Measurements from ENCODE around the gene GINS2. TPM values are rescaled to one million over a fixed set of nuclear protein-coding genes. Genes with fewer than 3 reads are reported as not detected.

GINS2 gene
- total RNA-seq, 1 donor from 2014 or later: 0.25 TPM

GRCh38 chr16:85686912-85687591 is 1.7 kb downstream of the GINS2 start:
- Histone ChIP-seq H3K27ac (no peak overlapping the region), H3K4me1 (peaks cover 16% of the 10 kb centered on the region), H3K36me3 (no peaks in the 10 kb centered on the region), H3K27me3 (no peaks in the 10 kb centered on the region), H3K4me3 (no peak overlapping the region), H3K9me3 (no peaks in the 10 kb centered on the region)
- intact Hi-C loops (cut with DNase I): no loop called here
- TF ChIP-seq CTCF (IDR thresholded peaks at IDR 0.05) (no peak), POLR2A (IDR thresholded peaks at IDR 0.05) (no peak), POLR2AphosphoS5 (IDR thresholded peaks at IDR 0.05; ENCODE audit: insufficient read depth in 1 of 2, low read depth in 1 of 2) (no peak)
- DNase-seq (ENCODE audit: extremely low spot score in 2 of 2): no peak

- TF ChIP-seq CTCF (IDR thresholded peaks at IDR 0.05) (no peak), POLR2A (IDR thresholded peaks at IDR 0.05) (no peak), POLR2AphosphoS5 (IDR thresholded peaks at IDR 0.05; ENCODE audit: insufficient read depth in 1 of 2, low read depth in 1 of 2) (no peak)
- H3K9me3 ChIP-seq: no peaks in the 10 kb centered on the region
- H3K27ac ChIP-seq: no peak overlapping the region
These were observed 3.5 kb downstream of the GINS2 start for GRCh38 chr16:85685251-85685650.

GRCh38 chr16:85683363-85683762 is 5.4 kb downstream of the GINS2 start:
- H3K27me3 ChIP-seq: no peaks in the 10 kb centered on the region
- H3K4me3 ChIP-seq: no peak overlapping the region
- no peaks in the 10 kb centered on the region for H3K36me3 ChIP-seq
- intact Hi-C loops (cut with DNase I): no loop called here
- H3K4me1 ChIP-seq: peaks cover 6% of the 10 kb centered on the region
- TF ChIP-seq CTCF (IDR thresholded peaks at IDR 0.05): no peak
- TF ChIP-seq POLR2A (IDR thresholded peaks at IDR 0.05): no peak
- TF ChIP-seq POLR2AphosphoS5 (IDR thresholded peaks at IDR 0.05; ENCODE audit: insufficient read depth in 1 of 2, low read depth in 1 of 2): no peak
- H3K27ac ChIP-seq: no peak overlapping the region
- no peaks in the 10 kb centered on the region for H3K9me3 ChIP-seq
- DNase-seq (ENCODE audit: extremely low spot score in 2 of 2): no peak

More at GRCh38 chr16:85685251-85685650, 3.5 kb downstream of the GINS2 start:
- no peaks in the 10 kb centered on the region for H3K36me3 ChIP-seq
- intact Hi-C loops (cut with DNase I): no loop called here
- H3K4me1 ChIP-seq: peaks cover 16% of the 10 kb centered on the region
- H3K27me3 ChIP-seq: no peaks in the 10 kb centered on the region
- H3K4me3 ChIP-seq: no peak overlapping the region
- no peak for DNase-seq (ENCODE audit: extremely low spot score in 2 of 2)

GRCh38 chr16:85682516-85682915 is 6.2 kb downstream of the GINS2 start:
- Histone ChIP-seq H3K4me3 (no peak overlapping the region), H3K9me3 (no peaks in the 10 kb centered on the region), H3K36me3 (no peaks in the 10 kb centered on the region), H3K27me3 (no peaks in the 10 kb centered on the region), H3K4me1 (no peaks in the 10 kb centered on the region), H3K27ac (no peak overlapping the region)
- TF ChIP-seq POLR2AphosphoS5 (IDR thresholded peaks at IDR 0.05; ENCODE audit: insufficient read depth in 1 of 2, low read depth in 1 of 2) (no peak), POLR2A (IDR thresholded peaks at IDR 0.05) (no peak), CTCF (IDR thresholded peaks at IDR 0.05) (no peak)
- intact Hi-C loops (cut with DNase I): no loop called here
- DNase-seq (ENCODE audit: extremely low spot score in 2 of 2): no peak

GRCh38 chr16:85681255-85681654 is 7.5 kb downstream of the GINS2 start:
- Histone ChIP-seq H3K4me3 (no peak overlapping the region), H3K27me3 (no peaks in the 10 kb centered on the region), H3K4me1 (no peaks in the 10 kb centered on the region), H3K9me3 (no peaks in the 10 kb centered on the region), H3K27ac (no peak overlapping the region), H3K36me3 (no peaks in the 10 kb centered on the region)
- no peak for DNase-seq (ENCODE audit: extremely low spot score in 2 of 2)
- intact Hi-C loops (cut with DNase I): no loop called here
- TF ChIP-seq CTCF (IDR thresholded peaks at IDR 0.05) (no peak), POLR2AphosphoS5 (IDR thresholded peaks at IDR 0.05; ENCODE audit: insufficient read depth in 1 of 2, low read depth in 1 of 2) (no peak), POLR2A (IDR thresholded peaks at IDR 0.05) (no peak)

All from vagina (tissue), 2 donors.